IMR-90 (cell line): ENCODE measurements around the gene KIF20A. TPM values are rescaled to one million over a fixed set of nuclear protein-coding genes. Genes with fewer than 3 reads are reported as not detected.

Source experiments
- ATAC-seq: fragments of 200-7000 bp; cut with Tn5 transposase; 2 replicates; pipeline ENCODE4 v1.9.1; 2020; ENCODE audit warnings: low read depth, mild to moderate bottlenecking, moderate library complexity
- BruUV-seq: library from RNA; stranded (reverse); fragments of 400-500 nt; replicated peaks from 2 replicates; lab custom pipeline; 2021; lab: Mats Ljungman, UMichigan
- CTCF ChIA-PET: fragments of 300-600 bp; formaldehyde crosslinking; extraction: SDS; loops from one replicate; lab custom pipeline; 2021; ENCODE audit warnings: antibody characterized with exemption; lab: Yijun Ruan, JAX
- POLR2A ChIA-PET: fragments of 300-600 bp; sonication (Branson Sonifier 250); formaldehyde crosslinking; loops from one replicate; lab custom pipeline; 2022; ENCODE audit warnings: antibody characterized with exemption; ENCODE audit not compliant: unreplicated experiment; lab: Charles Lee
- DNase-seq: peaks from one replicate; pipeline ENCODE4 v3.0.0; 2013
- H2AFZ ChIP-seq: replicated peaks from 2 replicates; pipeline ENCODE3; 2013; ENCODE audit warnings: low read length, mild to moderate bottlenecking; ENCODE audit not compliant: poor library complexity
- H2AK5ac ChIP-seq: 2 replicates; pipeline ENCODE4 v1.6.1; 2013; ENCODE audit warnings: low read depth, low read length, inconsistent platforms
- H2AK9ac ChIP-seq: replicated peaks from 2 replicates; pipeline ENCODE3; 2013; ENCODE audit warnings: mild to moderate bottlenecking, low read depth, low read length, moderate library complexity; ENCODE audit not compliant: poor library complexity
- H2BK120ac ChIP-seq: 2 replicates; pipeline ENCODE4 v1.6.1; 2013; ENCODE audit warnings: low read depth, low read length, inconsistent platforms
- H2BK15ac ChIP-seq: 3 replicates; pipeline ENCODE4 v1.6.1; 2013; ENCODE audit warnings: low read depth, low read length, inconsistent platforms
- H2BK20ac ChIP-seq: 2 replicates; pipeline ENCODE4 v1.6.1; 2013; ENCODE audit warnings: low read depth, mild to moderate bottlenecking, inconsistent platforms, low read length, moderate library complexity
- H2BK5ac ChIP-seq: 2 replicates; pipeline ENCODE4 v1.6.1; 2013; ENCODE audit warnings: mild to moderate bottlenecking, low read depth, low read length, inconsistent platforms; ENCODE audit not compliant: poor library complexity, severe bottlenecking
- H3K14ac ChIP-seq: replicated peaks from 2 replicates; pipeline ENCODE4 v1.6.1; 2013; ENCODE audit warnings: low read depth, low read length, inconsistent platforms
- H3K18ac ChIP-seq: 2 replicates; pipeline ENCODE4 v1.6.1; 2013; ENCODE audit warnings: low read depth, low read length, control low read depth
- H3K23ac ChIP-seq: 2 replicates; pipeline ENCODE4 v1.6.1; 2013; ENCODE audit warnings: low read depth, low read length, inconsistent platforms
- H3K27ac ChIP-seq: 2 replicates; pipeline ENCODE4 v1.5.1; 2013; ENCODE audit warnings: mild to moderate bottlenecking, control low read depth, low read length; ENCODE audit not compliant: insufficient read depth
- H3K27me3 ChIP-seq: 2 replicates; pipeline ENCODE4 v1.6.1; 2013; ENCODE audit warnings: low read length; ENCODE audit not compliant: control insufficient read depth, insufficient read depth
- H3K36me3 ChIP-seq: 2 replicates; pipeline ENCODE4 v1.6.1; 2013; ENCODE audit warnings: low read length, mixed read lengths; ENCODE audit not compliant: control insufficient read depth, insufficient read depth
- H3K4ac ChIP-seq: 2 replicates; pipeline ENCODE4 v1.6.1; 2013; ENCODE audit warnings: low read depth, low read length, inconsistent platforms
- H3K4me1 ChIP-seq: 2 replicates; pipeline ENCODE4 v1.6.1; 2013; ENCODE audit warnings: low read length, mixed read lengths; ENCODE audit not compliant: control insufficient read depth, insufficient read depth
- H3K4me2 ChIP-seq: 2 replicates; pipeline ENCODE4 v1.6.1; 2013; ENCODE audit warnings: low read depth, mild to moderate bottlenecking, control low read depth, low read length, moderate library complexity
- H3K4me3 ChIP-seq: 2 replicates; pipeline ENCODE4 v1.5.1; 2013; ENCODE audit warnings: low read depth, mild to moderate bottlenecking, control low read depth, low read length, moderate library complexity; ENCODE audit not compliant: insufficient read depth
- H3K56ac ChIP-seq: 2 replicates; pipeline ENCODE4 v1.6.1; 2013; ENCODE audit warnings: low read length, inconsistent platforms; ENCODE audit not compliant: insufficient read depth; ENCODE audit errors: extremely low read depth
- H3K79me1 ChIP-seq, 2 experiments: 2 replicates each; pipeline ENCODE4 v1.6.1; 2013; ENCODE audit warnings: low read length in 2 of 2, inconsistent platforms in 1 of 2, low read depth in 1 of 2
- H3K9ac ChIP-seq: 2 replicates; pipeline ENCODE4 v1.6.1; 2013; ENCODE audit warnings: low read depth, low read length, control low read depth
- H3K9me1 ChIP-seq: 2 replicates; pipeline ENCODE4 v1.6.1; 2013; ENCODE audit warnings: low read length, inconsistent platforms; ENCODE audit not compliant: insufficient read depth
- H3K9me3 ChIP-seq: 2 replicates; pipeline ENCODE4 v1.6.1; 2013; ENCODE audit warnings: low read length; ENCODE audit not compliant: control insufficient read depth, insufficient read depth
- H4K20me1 ChIP-seq: 2 replicates; pipeline ENCODE4 v1.6.1; 2013; ENCODE audit warnings: low read length, inconsistent platforms; ENCODE audit not compliant: insufficient read depth
- H4K5ac ChIP-seq: 2 replicates; pipeline ENCODE4 v1.6.1; 2013; ENCODE audit warnings: mild to moderate bottlenecking, low read depth, low read length, control low read depth
- H4K8ac ChIP-seq, 2 experiments: 2 replicates each; pipeline ENCODE4 v1.6.1; 2013; ENCODE audit warnings: low read depth in 2 of 2, low read length in 2 of 2, control low read depth in 1 of 2, inconsistent platforms in 1 of 2
- H4K91ac ChIP-seq: 2 replicates; pipeline ENCODE4 v1.6.1; 2013; ENCODE audit warnings: low read depth, low read length, inconsistent platforms; ENCODE audit not compliant: insufficient read depth
- BHLHE40 ChIP-seq: fragments of 150-350 bp; IDR thresholded peaks from 2 replicates; pipeline ENCODE4 v1.6.1; 2016; ENCODE audit warnings: mild to moderate bottlenecking, low read depth, low read length
- CEBPB ChIP-seq: IDR thresholded peaks from 2 replicates; pipeline ENCODE4 v1.6.1; 2012; ENCODE audit warnings: low read depth, low read length, improper control_type of control experiment
- CHD1 ChIP-seq: IDR thresholded peaks from 2 replicates; pipeline ENCODE4 v1.6.1; 2012; ENCODE audit warnings: low read depth, low read length, improper control_type of control experiment
- CTCF ChIP-seq: conservative IDR thresholded peaks from 2 replicates; pipeline ENCODE4 v1.5.1; 2012; ENCODE audit warnings: mild to moderate bottlenecking, low read depth, low read length, improper control_type of control experiment
- ELK1 ChIP-seq: fragments of 150-350 bp; IDR thresholded peaks from 2 replicates; pipeline ENCODE4 v1.6.1; 2016; ENCODE audit warnings: low read depth, mild to moderate bottlenecking, low read length, moderate library complexity, borderline replicate concordance
- FOS ChIP-seq: fragments of 150-350 bp; IDR thresholded peaks from 2 replicates; pipeline ENCODE4 v1.6.1; 2016; ENCODE audit warnings: low read depth, low read length
- MAFK ChIP-seq: IDR thresholded peaks from 2 replicates; pipeline ENCODE4 v1.6.1; 2012; ENCODE audit warnings: low read depth, low read length, improper control_type of control experiment
- MAZ ChIP-seq: IDR thresholded peaks from 2 replicates; pipeline ENCODE4 v1.6.1; 2012; ENCODE audit warnings: low read depth, mild to moderate bottlenecking, low read length, improper control_type of control experiment, moderate library complexity, borderline replicate concordance
- MXI1 ChIP-seq: IDR thresholded peaks from 2 replicates; pipeline ENCODE4 v1.6.1; 2012; ENCODE audit warnings: low read depth, mild to moderate bottlenecking, low read length, moderate library complexity, borderline replicate concordance
- NFE2L2 ChIP-seq: fragments of 150-350 bp; IDR thresholded peaks from 2 replicates; pipeline ENCODE4 v1.6.1; 2016; ENCODE audit warnings: low read depth, mild to moderate bottlenecking, low read length
- POLR2A ChIP-seq: IDR thresholded peaks from 2 replicates; pipeline ENCODE4 v1.6.1; 2012; ENCODE audit warnings: mild to moderate bottlenecking, low read depth, low read length
- RAD21 ChIP-seq: IDR thresholded peaks from 2 replicates; pipeline ENCODE4 v1.6.1; 2012; ENCODE audit warnings: low read length, improper control_type of control experiment
- RCOR1 ChIP-seq: IDR thresholded peaks from 2 replicates; pipeline ENCODE4 v1.6.1; 2012; ENCODE audit warnings: mild to moderate bottlenecking, low read length, improper control_type of control experiment; ENCODE audit not compliant: insufficient replicate concordance
- RFX5 ChIP-seq: IDR thresholded peaks from 2 replicates; pipeline ENCODE4 v1.8.0; 2012; ENCODE audit warnings: low read depth, mild to moderate bottlenecking, low read length, moderate library complexity
- SMC3 ChIP-seq: fragments of 150-350 bp; IDR thresholded peaks from 2 replicates; pipeline ENCODE4 v1.6.1; 2016; ENCODE audit warnings: low read depth, mild to moderate bottlenecking, antibody characterized with exemption, low read length, moderate library complexity
- WGBS, 2 experiments: methylation state at CpG; one replicate each; pipeline versions ENCODE4 v1.1.5 to v1.1.7; 2013; ENCODE audit warnings: missing lambda C conversion rate in 2 of 2; ENCODE audit not compliant: insufficient read length in 1 of 2; ENCODE audit errors: extremely low coverage in 2 of 2; 5-methylcytosine and 5-hydroxymethylcytosine counted together
- dilution Hi-C: fragments of 300-500 bp; cut with HindIII; formaldehyde crosslinking; loops from one replicate; pipeline ENCODE4 v1.14.3; 2018; ENCODE audit warnings: low sequenced_read_pairs; ENCODE audit not compliant: unreplicated experiment
- in situ Hi-C: fragments of 300-500 bp; cut with MboI; formaldehyde crosslinking; loops from 3 replicates; pipeline ENCODE4 v1.14.3; 2019; ENCODE audit warnings: low sequenced_read_pairs, inconsistent platforms, mixed read lengths
- intact Hi-C: fragments of 100-400 bp; cut with micrococcal nuclease; formaldehyde crosslinking; loops from 2 replicates; pipeline ENCODE4 v1.10.0; 2022
- polyA plus RNA-seq, 3 experiments: library from polyadenylated mRNA; depleted of rRNA; stranded (reverse); fragments of >200 nt; gene quantifications; 2 replicates each; pipeline ENCODE4 v1.2.3, GENCODE V29; 2012; ENCODE audit warnings: low replicate concordance in 1 of 3
- total RNA-seq: library from RNA; depleted of rRNA; stranded (reverse); fragments of >200 nt; gene quantifications from 2 replicates; pipeline ENCODE4 v1.2.3, GENCODE V29; 2012
- TF ChIP-seq, protein P1 (sequence below): fragments of 150-350 bp; IDR thresholded peaks from 2 replicates; pipeline ENCODE4 v1.6.1; 2017; ENCODE audit warnings: mild to moderate bottlenecking, antibody characterized with exemption, low read length, low read depth

Gene KIF20A
- total and polyA plus RNA-seq, 2 of the 4 experiments (the other 2 are of a cell fraction), result 42.0 to 106 TPM

GRCh38 chr5:138188626-138189025 is 9.7 kb downstream of the KIF20A start:
- Histone ChIP-seq H3K14ac (no peak overlapping the region), H3K4me2 (no peak overlapping the region), H2AFZ (no peak overlapping the region), H3K56ac (no peak overlapping the region), H2BK15ac (no peak overlapping the region), H3K4ac (no peak overlapping the region), H3K18ac (no peak overlapping the region), H4K91ac (no peak overlapping the region), H4K20me1 (no peaks in the 10 kb centered on the region), H3K23ac (no peak overlapping the region), H3K9me1 (no peaks in the 10 kb centered on the region), H2BK20ac (no peak overlapping the region), H2BK120ac (no peak overlapping the region), H3K9me3 (no peaks in the 10 kb centered on the region), H3K27ac (no peak overlapping the region), H3K79me1 (peaks cover 0 to 4% of the 10 kb centered on the region in 2 experiments; a peak in 1 of 4 replicates), H2AK5ac (no peak overlapping the region), H3K27me3 (no peaks in the 10 kb centered on the region), H3K4me1 (no peaks in the 10 kb centered on the region), H4K5ac (no peak overlapping the region), H4K8ac (no peak overlapping the region), H3K4me3 (no peak overlapping the region), H2AK9ac (no peak overlapping the region), H2BK5ac (no peak overlapping the region), H3K9ac (no peak overlapping the region), H3K36me3 (peaks cover 52% of the 10 kb centered on the region)
- in situ Hi-C loops (loop anchor here (10.0 kb wide), 1 partner anchor 226 kb away; no protein-coding TSS in a partner anchor), dilution Hi-C loops (no loop called here), intact Hi-C loops (no loop called here)
- no TSS peak for BruUV-seq
- DNase-seq, result no peak
- 82% methylated on average over 2 of the region's 3 CpGs; no CpG with 5 or more reads in 1 of the 2 experiments for WGBS, 2 experiments
- ATAC-seq, result no peak
- ChIA-PET CTCF (interaction anchor here (1.4 kb wide), 1 partner anchor 9 kb away, joined by 3 read pairs; the partner anchor contains the start of gene KIF20A), POLR2A (no interaction called here)
- TF ChIP-seq BHLHE40 (no peak), RAD21 (no peak), CHD1 (no peak), FOS (no peak), NFE2L2 (no peak), POLR2A (no peak), RFX5 (no peak), SMC3 (no peak), MAZ (no peak), CEBPB (no peak), ELK1 (no peak), RCOR1 (no peak), MXI1 (no peak), CTCF (no peak), MAFK (no peak)
- TF ChIP-seq, protein P1, sequence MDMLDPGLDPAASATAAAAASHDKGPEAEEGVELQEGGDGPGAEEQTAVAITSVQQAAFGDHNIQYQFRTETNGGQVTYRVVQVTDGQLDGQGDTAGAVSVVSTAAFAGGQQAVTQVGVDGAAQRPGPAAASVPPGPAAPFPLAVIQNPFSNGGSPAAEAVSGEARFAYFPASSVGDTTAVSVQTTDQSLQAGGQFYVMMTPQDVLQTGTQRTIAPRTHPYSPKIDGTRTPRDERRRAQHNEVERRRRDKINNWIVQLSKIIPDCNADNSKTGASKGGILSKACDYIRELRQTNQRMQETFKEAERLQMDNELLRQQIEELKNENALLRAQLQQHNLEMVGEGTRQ, result no peak
